ENCODE data around the gene INSYN1. TPM values are rescaled to one million over a fixed set of nuclear protein-coding genes. Genes with fewer than 3 reads are reported as not detected.

INSYN1 gene
- total and polyA plus RNA-seq, 2 experiments from 2014 or later, result 9.2 to 9.6 TPM

Other genes starting within 250 kb of the INSYN1 start
- gene NPTN, start 120.0 kb downstream of the INSYN1 start, total RNA-seq, result 243 and 360 TPM in 2 replicates
- gene NPTN, start 120.0 kb downstream of the INSYN1 start, polyA plus RNA-seq, result 256 and 375 TPM in 2 replicates
- 119 and 172 TPM in 2 replicates for gene CD276, start 69.0 kb downstream of the INSYN1 start, total RNA-seq
- 127 and 146 TPM in 2 replicates for gene CD276, start 69.0 kb downstream of the INSYN1 start, polyA plus RNA-seq
- gene TBC1D21, start 120.2 kb upstream of the INSYN1 start, total RNA-seq, result not detected in 2 replicates
- not detected in 2 replicates for gene TBC1D21, start 120.2 kb upstream of the INSYN1 start, polyA plus RNA-seq
- gene LOXL1, start 173.1 kb upstream of the INSYN1 start, total RNA-seq, result 54.5 and 79.4 TPM in 2 replicates
- 82.3 and 92.4 TPM in 2 replicates for gene LOXL1, start 173.1 kb upstream of the INSYN1 start, polyA plus RNA-seq
- gene STOML1, start 238.9 kb upstream of the INSYN1 start, total RNA-seq, result 8.2 and 8.8 TPM in 2 replicates
- 9.7 and 15.6 TPM in 2 replicates for gene STOML1, start 238.9 kb upstream of the INSYN1 start, polyA plus RNA-seq
- gene PML, start 241.4 kb upstream of the INSYN1 start, total RNA-seq, result 28.1 and 40.4 TPM in 2 replicates
- gene PML, start 241.4 kb upstream of the INSYN1 start, polyA plus RNA-seq, result 21.9 and 27.1 TPM in 2 replicates

All from cardiac muscle cell (in vitro differentiated cells and primary cell).